NCI-H2227 (cell line): ENCODE data around the gene CD58.

ENCODE experiments used
- DNase-seq: peaks from one replicate; lab custom pipeline; 2025; ENCODE audit not compliant: unreplicated experiment; lab: John Stamatoyannopoulos, UW

The CD58 gene

GRCh38 chr1:116474921-116475849, 95.6 kb downstream of the CD58 start:
- no peak for DNase-seq

DNA sequence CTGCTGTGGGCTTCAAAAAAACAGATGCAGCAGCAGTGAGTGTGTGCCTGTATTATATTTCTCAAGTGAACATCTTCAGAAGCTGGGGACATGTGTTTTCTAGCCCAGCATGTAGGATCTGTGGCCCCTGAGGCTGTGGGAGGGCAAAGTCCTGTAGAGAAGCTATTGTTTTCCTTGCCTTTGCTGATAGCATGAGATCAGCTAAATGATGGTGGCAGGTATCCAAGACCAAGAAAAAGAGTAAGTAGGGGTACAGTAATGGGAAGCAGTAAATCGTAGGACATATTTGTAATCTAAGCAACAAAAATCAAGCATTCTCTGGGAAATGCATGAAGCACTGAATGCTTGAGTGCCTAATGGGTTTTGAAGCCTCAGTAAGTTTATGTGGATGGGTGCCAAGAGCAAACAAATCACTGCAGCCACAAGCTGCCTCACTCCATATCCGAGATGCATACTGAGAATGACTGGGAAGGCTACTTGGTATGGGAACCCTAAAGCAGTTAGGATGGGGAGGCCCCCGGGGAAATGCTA, 98.3 kb downstream of the CD58 start:
- peak; percentile 85 for DNase-seq

- no peak for DNase-seq
These were observed 99.6 kb downstream of the CD58 start for GRCh38 chr1:116471241-116471640.

DNA sequence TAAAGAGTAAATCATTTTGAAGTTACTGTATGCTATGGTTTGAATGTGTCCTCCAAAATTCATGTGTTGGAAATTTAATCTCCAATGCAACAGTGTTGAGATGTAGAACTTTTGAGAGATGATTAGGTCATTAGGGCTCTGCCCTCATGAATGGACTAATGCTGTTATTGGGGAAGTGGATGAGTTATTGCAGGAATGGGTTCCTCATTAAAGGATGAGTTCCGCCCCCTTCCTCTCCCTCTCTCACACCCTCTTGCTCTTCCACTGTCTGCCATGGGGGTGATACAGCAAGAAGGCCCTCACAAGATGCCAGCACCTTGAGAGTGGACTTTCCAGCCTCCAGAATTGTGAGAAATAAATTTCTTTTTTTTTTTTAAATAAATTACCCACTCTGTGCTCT, 100.2 kb downstream of the CD58 start:
- no peak for DNase-seq

- DNase-seq = no peak
These were observed 103.8 kb downstream of the CD58 start for GRCh38 chr1:116466810-116467557.

DNA sequence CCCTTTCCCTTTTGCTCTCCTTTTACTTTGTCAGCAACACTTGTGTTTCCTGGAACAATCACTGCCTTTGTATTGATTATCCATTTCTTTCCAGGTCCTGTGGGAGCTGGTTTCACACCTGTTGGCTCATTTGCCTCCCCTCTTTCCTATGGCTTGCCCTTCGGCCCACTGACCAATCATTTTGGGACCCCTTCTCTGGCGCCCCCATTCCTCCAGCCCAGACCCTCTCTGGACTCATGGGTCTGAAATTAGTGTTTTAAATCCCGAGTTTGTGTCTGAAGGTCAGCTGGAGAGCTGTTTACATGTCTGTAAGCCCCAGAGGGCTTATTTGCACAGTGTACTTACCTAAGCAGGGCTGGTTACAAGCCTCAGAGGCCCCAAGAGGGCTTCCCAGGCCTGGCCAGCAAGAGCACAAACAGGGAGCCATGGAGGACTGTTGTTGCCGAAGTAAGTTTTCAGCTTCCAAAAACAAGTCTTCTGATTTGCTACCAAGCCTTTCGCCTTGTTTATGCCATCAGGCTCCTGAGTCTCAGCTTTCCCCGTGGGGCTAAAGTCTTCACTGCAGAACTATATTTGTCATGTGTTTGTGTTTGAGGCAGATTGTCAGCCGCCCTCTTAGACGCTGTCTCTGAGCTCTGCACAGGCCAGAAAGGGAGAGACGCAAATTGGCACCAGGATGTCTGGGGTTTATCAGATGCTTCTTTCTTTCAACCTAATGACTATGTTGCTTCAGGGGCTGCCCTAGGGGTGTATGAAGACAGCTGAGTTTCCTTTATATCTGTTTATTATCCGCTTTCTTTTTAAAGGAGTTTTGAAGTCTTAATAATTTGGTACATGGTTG, 104.8 kb downstream of the CD58 start:
- peak; percentile 11 for DNase-seq

DNA sequence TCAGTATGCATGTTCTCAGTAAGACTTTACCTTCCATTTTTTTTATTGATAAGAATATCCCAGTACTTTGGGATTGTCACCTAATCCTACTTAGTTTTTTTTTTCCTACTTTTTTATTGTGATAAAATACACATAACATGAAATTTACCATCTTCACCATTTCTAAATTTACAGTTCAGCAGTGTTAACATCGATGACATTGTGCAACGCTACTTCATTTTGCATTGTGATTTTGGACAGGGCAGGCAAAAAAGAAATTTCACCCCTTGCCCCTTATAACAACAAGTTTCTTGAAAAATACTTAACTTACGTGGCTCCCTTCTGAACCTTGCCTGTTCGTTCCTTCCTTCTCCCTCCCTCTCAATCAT, 105.4 kb downstream of the CD58 start:
- DNase-seq = no peak
